GM08714 (cell line): Measurements from ENCODE around the gene CCDC69.
"Not testable (repeated sequence)": the region's sequence is repeated elsewhere in the genome, so short reads cannot be mapped to it uniquely, and the experiment has no call there.

ENCODE experiments used
- H3K4me3 ChIP-seq: fragments of 200-500 bp; sonication (Bioruptor generic); 2 replicates; pipeline ENCODE4 v1.5.1; 2014; ENCODE audit warnings: mild to moderate bottlenecking, low read length, inconsistent platforms
- ZNF274 ChIP-seq: IDR thresholded peaks from 2 replicates; pipeline ENCODE4 v1.6.1; 2012; ENCODE audit warnings: mild to moderate bottlenecking, low read depth, low read length

CCDC69 gene

DNA sequence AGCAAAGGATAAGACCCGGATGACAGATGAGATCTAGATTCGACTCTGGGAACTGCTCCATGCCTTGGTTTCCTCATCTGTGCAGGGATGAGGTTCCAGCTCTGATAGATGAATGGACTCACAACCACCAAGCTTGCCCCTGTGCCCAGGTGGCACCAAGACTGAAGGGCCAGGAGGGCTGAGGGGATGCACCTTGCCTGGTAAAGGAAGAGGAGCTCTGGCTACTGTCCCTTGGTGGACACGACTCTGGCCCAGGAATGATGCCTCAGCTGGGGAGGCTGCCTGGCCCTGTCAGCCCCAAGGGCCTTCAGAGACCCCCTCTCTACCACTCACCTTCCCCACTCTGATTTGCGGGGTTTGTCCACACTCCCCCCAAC, 41.4 kb downstream of the CCDC69 start:
- H3K4me3 ChIP-seq: no peak overlapping the region
- no peak for TF ChIP-seq ZNF274

DNA sequence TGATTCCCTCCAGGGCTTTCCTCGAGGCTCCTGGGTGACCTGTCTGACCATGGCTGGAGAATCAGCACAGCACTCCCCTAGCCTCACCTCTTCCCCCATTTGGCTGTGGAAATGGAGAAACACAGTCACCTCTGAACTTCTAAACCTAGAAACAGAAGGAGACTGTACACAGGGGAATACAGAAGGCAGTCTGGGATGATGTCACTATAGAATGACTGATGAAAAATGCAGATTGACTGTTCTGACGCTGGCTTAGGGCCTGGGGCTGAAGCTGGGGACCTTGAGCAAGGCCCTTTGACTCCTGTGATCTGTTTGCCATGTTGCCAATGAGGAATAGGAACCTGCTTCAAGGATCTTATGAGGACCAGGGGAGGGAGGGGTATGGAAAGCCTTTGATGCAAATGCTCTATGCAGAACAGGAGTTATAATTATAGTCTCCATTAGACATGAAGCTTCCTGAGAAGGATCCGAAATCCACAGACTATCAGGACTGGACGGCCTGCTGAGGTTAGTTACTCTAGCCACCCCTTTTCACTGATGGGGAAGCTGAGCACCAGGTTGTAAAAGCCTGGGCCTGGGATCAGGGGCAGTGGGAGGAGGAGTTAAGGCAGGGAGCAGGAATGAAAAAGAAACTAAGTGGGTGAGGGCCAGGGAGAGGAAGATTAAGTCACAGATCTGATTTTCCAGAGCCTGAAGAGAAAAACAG, 41.9 kb downstream of the CCDC69 start:
- H3K4me3 ChIP-seq: no peak overlapping the region
- TF ChIP-seq ZNF274: no peak

DNA sequence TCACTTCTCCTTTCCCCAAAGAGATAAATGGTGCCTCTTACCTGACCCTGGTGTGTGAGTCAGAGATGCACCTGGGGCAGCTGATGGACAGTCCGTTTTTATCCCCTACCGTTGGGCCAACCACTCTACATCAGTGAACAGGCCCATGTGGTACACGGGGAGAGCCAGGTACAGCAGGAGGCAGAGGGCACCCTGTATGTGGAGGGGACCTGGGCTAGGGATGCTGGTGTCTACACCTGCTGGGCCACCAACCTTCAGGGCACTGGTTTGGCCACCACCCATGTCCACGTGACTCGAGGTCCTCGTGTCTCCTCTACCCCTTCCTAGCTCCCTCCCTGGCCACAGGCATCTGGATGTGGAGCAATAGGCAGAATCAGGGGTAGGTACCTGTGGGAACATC, 43.6 kb downstream of the CCDC69 start:
- TF ChIP-seq ZNF274: no peak
- no peak overlapping the region for H3K4me3 ChIP-seq

DNA sequence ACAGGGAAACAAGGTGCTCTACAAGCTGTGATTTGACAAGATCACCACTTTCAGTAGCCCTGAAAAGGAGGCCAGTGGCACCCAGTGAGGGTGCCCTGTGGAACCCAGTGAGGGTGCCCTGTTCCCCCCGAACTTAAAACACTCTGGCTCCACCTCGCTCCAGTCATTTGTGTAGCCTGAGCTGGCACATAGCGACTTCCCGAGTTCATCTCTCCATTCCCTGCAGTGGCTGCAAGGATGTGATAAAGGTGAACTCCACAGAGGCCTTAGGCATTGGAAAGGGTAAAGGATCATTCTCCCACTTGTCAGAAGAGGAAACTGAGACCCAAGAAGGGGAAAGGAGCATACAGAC, 44.4 kb downstream of the CCDC69 start:
- no peak for TF ChIP-seq ZNF274
- H3K4me3 ChIP-seq: no peak overlapping the region

DNA sequence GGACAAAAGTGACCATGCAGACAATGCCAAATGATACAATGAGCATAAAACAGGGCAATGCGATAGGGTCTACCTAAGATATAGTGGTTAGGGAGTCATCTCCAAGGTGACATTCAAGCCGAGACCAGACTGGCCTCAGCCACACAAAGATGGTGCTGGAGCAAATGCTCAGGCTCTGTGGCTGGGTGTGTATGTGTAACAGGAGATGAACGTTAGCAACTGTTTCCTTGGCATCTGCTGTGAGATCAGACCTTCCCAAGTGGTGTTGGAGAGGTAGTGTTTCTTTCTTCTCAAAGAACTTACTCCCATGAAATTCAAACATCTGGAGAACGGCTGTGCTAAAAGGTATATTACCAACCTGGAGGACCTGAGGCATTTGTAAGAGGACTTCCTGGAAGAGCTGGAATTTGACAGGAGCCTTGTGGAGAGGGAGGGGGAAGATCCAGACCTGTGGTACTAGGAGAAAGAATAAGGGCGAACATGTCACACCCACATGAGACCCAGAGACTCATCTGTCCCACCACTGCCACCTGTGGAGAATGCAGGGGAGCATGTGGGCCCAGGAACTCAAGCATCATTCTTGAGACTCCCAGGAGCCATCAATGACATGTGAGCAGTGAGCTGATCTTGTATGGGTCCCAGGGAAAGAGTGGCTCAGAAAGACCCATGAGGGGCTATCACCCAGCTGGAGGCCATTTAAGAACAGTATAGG, 45.0 kb downstream of the CCDC69 start:
- no peak overlapping the region for H3K4me3 ChIP-seq
- no peak for TF ChIP-seq ZNF274

DNA sequence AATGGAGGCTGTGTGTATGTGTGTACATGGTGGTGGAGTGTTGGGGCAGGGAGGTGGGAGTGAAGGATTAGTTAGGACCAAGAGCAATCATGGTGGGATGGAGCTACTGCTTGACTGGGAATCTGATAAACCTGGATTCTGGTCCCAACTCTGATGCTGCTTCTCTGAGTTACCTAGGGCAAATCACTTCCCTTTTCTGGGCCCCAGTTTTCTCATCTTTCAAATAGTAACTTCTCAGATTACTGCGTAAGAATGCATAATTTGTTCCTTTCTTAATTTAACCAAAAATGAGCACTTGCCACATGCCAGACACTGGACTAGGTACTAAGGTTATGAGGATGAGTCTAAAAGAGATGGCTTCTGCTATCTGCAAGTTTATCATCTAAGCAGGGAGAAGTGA, 45.5 kb downstream of the CCDC69 start:
- TF ChIP-seq ZNF274: no peak
- H3K4me3 ChIP-seq: no peak overlapping the region

DNA sequence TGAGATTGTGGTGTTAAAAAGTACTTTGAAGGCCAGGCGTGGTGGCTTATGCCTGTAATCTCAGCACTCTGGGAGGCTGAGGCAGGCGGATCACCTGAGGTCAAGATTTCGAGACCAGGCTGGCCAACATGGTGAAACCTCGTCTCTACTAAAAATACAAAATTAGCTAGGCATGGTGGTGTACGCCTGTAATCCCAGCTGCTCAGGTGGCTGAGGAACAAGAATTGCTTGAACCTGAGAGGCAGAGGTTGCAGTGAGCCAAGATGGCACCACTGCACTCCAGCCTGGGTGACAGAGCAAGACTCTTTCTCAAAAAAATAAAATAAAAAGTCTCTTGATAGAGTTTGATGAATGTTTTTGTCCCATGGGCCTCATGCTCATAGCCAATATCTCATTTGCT, 47.6 kb downstream of the CCDC69 start:
- H3K4me3 ChIP-seq: not testable (repeated sequence)

DNA sequence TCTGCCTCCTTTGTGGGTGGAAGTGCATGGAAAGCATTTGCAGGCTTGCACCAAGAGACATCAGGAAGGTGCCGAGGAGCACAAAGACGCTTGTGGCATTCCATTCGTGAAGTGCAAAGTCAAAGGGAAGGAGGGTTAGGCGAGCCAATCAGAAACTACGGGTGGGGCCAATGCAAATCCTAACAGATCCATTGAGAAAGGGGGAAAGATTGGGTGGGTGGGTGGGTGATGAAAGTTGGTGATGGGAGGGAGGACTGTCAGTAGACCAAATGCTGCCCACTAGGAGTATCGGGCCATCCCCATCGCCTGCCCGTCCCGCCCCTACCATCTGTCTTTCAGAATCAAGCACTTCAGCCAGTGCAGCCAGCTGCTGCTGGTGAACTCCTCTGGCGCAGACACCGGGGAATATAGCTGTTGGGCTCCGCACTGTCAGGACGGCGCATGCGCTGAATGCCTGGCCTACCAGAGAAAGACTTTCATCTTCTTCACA, 49.2 kb downstream of the CCDC69 start:
- no peak for TF ChIP-seq ZNF274
- H3K4me3 ChIP-seq: no peak overlapping the region

DNA sequence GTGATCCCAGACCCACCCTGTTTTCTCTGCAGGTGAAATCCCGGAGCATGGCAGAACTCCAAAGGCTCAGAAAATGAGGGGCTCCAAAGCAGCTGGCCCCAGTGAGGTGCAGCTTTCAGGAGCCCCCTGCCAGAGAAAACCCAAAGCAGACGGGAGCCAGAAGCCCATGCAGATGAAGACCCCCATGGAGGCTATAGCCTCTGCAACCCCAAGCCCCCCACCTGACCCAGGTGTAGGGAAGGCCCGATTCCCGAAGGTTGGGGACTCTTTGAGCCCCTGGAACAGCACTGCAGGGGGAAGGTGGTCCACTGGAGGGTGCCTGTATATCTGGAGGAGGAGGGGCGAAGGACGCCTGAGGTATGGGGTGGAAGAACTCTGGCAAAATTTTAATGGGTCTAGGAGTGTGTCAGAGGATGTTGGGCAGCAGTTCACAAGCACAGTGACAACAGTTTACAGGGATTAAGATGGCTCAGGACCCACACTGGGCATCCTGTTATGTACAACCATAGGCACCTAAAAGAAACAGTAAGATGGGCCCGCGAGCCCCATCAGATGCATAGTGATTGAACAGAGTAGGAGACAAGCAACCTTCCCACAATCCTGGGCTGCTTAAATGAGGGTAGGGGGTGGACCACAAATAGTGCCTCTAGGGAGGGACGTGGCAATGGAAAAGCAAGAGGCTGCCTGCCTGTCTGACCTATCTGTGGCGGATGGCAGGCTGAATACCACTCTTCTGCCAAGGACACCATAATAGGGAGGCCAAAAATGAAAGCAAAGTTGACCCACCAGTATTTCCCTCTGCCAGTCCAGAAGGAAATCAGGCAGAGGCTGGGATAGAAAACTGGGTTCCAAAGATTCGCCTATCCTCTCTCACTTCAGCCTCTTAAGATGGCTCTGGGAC, 49.9 kb downstream of the CCDC69 start:
- H3K4me3 ChIP-seq: no peak overlapping the region
- TF ChIP-seq ZNF274: no peak

DNA sequence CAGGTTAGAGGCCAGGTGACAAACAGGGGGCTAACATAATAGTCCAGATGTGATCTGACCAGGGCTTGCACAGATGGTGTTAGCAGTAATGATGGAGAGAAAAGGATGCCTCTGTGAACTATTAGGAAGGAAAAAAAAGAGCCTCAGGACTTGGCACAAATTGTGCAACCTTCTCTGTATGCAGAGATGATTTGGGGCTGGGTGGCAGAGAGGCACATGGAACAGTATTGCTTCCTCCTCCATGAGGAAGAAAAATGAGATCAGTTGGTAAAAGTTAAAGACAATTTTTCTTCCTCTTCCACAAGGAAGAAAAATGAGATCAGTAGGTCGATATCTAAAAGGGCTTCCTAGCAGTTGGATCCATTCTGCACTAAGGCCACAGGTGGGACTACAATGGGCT, 52.4 kb downstream of the CCDC69 start:
- no peak overlapping the region for H3K4me3 ChIP-seq
- no peak for TF ChIP-seq ZNF274

DNA sequence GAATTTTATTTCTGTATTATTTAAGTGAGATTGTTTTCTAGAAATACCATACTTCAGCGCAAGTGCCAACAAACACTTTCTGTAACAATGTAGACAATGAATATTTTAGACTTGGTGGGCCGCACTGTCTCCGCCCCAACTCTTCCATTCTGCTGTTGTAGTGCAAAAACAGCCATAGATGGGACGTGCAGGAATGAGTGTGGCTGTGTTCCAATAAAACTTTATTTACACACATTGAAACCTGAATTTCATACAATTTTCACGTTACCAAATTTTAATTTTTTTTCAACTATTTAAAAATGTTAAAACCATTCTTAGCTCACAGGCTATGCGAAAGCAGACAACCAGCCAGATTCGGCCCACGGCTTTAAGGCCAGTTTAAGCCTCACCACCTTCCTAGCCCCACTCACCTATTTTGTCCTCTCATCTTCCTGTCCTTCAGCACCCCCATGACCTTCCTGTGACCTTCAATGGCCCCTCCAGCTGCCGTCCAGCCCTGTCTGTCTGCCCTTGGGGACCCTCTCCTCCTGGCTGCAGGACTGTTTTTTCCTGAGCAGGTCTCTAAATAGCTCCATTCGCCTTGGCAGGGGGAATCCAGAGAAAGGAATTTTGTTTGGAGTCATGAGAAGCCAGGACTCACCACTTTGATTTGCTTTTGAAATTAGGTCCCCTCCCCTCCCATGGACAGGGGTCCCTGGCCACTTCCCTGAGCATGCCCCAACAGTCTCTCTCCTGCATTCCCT, 55.1 kb downstream of the CCDC69 start:
- H3K4me3 ChIP-seq: no peak overlapping the region
- TF ChIP-seq ZNF274: no peak

DNA sequence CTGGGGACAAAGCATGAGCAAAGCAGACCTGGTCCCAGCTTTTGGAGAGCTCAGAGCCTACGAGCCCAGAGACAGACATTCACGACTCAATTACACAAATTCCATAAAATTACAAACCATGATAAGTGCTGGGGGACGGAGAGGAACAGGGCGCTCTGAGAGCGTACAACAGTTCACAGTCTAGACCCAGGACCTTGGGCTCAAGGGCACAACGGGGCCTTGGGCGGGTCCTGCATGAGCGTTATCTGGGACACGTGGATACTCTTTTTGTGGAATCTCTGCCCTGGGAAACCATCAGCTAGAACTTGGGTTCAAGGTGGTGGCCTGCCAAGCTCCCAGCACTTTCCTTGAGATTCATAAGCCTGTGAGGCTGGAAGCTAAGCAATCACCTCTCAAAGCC, 56.9 kb downstream of the CCDC69 start:
- TF ChIP-seq ZNF274: no peak
- no peak overlapping the region for H3K4me3 ChIP-seq

DNA sequence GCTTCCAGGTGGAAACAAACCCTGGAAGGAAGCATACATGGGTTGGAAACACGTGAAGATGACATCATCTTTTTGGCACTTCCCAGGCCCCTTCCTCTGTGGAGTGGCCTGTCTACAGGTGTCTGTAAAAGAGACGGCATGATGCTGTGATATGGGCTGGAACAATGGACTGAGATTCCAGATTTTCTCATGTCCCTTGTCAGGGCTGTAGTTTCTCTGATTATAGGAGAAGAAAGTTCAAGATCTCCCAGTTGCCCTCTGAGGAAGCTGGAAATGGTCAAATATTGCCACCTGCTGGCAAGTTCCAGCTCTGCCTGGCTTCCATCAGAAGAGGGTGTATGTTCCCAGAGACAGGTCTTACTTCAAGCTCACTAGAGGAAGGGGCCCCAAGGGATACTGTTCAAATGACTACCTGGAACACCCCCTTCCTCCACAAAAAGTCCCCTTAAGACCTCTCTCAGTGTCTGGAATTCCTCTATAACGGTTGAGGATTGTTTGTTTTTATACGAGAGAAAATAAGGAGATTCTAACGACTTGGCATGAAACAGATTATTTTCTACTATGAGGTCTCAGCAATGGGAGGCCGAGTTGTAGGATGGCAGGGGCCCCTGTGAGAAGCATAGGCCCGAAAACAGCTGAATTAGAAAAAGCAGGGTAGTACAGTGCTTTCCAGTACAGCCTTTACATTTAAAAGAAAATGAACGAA, 59.1 kb downstream of the CCDC69 start:
- no peak for TF ChIP-seq ZNF274

More for the DNA sequence above, 59.1 kb downstream of the CCDC69 start:
- no peak overlapping the region for H3K4me3 ChIP-seq
